Body of pancreas (tissue), 4 donors: ENCODE measurements around the gene DENND4B. TPM values are rescaled to one million over a fixed set of nuclear protein-coding genes. Genes with fewer than 3 reads are reported as not detected.

Experiments
- ATAC-seq: fragments of 150-250 bp; one replicate; pipeline ENCODE4 v1.9.1; 2016
- DNase-seq, 4 donors: peaks; one replicate each; pipeline ENCODE4 v3.0.0-alpha.2; 2019
- H3K27ac ChIP-seq, 4 donors: fragments of 200-600 bp; sonication (generic); 1 replicate in 3 of 4; 2 replicates in 1 of 4; pipeline versions ENCODE4 v1.5.1 to v1.6.1; 2016 to 2019; ENCODE audit warnings: mild to moderate bottlenecking in 1 of 4, mixed read lengths in 1 of 4, moderate library complexity in 1 of 4
- H3K27me3 ChIP-seq, 2 donors: fragments of 200-600 bp; sonication (generic); one replicate each; pipeline ENCODE4 v1.6.0; 2016; ENCODE audit warnings: mild to moderate bottlenecking in 1 of 2
- H3K36me3 ChIP-seq, 2 donors: fragments of 200-600 bp; sonication (generic); replicated peaks in 1 of 2; 2 replicates each; pipeline ENCODE4 v1.5.1; 2016; ENCODE audit warnings: low read depth in 2 of 2; ENCODE audit not compliant: insufficient read depth in 1 of 2
- H3K4me1 ChIP-seq: fragments of 200-600 bp; sonication (generic); one replicate; pipeline ENCODE4 v1.6.0; 2016
- H3K4me3 ChIP-seq, 2 donors: fragments of 200-600 bp; sonication (generic); 1 replicate in 1 of 2; 2 replicates in 1 of 2; pipeline ENCODE4 v1.5.1; 2016 to 2019
- H3K9me3 ChIP-seq, 3 donors: fragments of 200-600 bp; sonication (generic); 1 replicate in 2 of 3; 2 replicates in 1 of 3; pipeline ENCODE4 v1.5.1; 2016
- CTCF ChIP-seq, 7 experiments: fragments of 450-650 bp in 4 of 7; fragments of 200-600 bp in 3 of 7; sonication (generic) in 3 of 7; IDR thresholded peaks; one replicate each; pipeline ENCODE4 v1.5.1; 2016 to 2019; ENCODE audit warnings: antibody characterized with exemption in 7 of 7
- POLR2A ChIP-seq, 3 donors: fragments of 450-650 bp; IDR thresholded peaks; one replicate each; pipeline ENCODE4 v1.6.1; 2016; ENCODE audit warnings: antibody characterized with exemption in 3 of 3, mild to moderate bottlenecking in 2 of 3
- WGBS, 2 donors: methylation state at CpG; one replicate each; pipeline ENCODE4 v1.1.5; 2017; 5-methylcytosine and 5-hydroxymethylcytosine counted together
- intact Hi-C: fragments of 100-400 bp; cut with DNase I; formaldehyde crosslinking; loops from one replicate; pipeline ENCODE4 v1.15.1; 2023
- total RNA-seq, 2 donors: library from RNA; depleted of rRNA; stranded (reverse); fragments of >200 nt; gene quantifications; one replicate each; pipeline ENCODE4 v1.1.0, GENCODE V29; 2016

The DENND4B gene
- total RNA-seq, 2 donors from 2014 or later = 33.2 to 54.7 TPM

GRCh38 chr1:153945131-153945794, 1.3 kb downstream of the DENND4B start:
- Histone ChIP-seq H3K36me3 (peaks cover 0 to 2% of the 10 kb centered on the region in 2 donors), H3K9me3 (no peaks in the 10 kb centered on the region), H3K27me3 (no peaks in the 10 kb centered on the region), H3K27ac (peak overlapping the region; percentile 79 to 95 (median 90)), H3K4me1 (peaks cover 26% of the 10 kb centered on the region), H3K4me3 (peak overlapping the region; percentile 32 to 74)
- DNase-seq = peak in 3 of 4 donors; percentile 29 to 71 (median 30)
- TF ChIP-seq CTCF (IDR thresholded peaks at IDR 0.05) (no peak), POLR2A (IDR thresholded peaks at IDR 0.05) (no peak)
- ATAC-seq = no peak
- intact Hi-C loops = loop anchor here (10.0 kb wide), 1 partner anchor 140 kb away; no protein-coding TSS in a partner anchor
- WGBS, 2 donors = 26 to 71% methylated on average over 7 to 11 of the region's 12 CpGs

- Histone ChIP-seq H3K27me3 (no peaks in the 10 kb centered on the region), H3K4me1 (peaks cover 26% of the 10 kb centered on the region), H3K4me3 (no peak overlapping the region), H3K36me3 (peaks cover 3 to 5% of the 10 kb centered on the region in 2 donors), H3K9me3 (no peaks in the 10 kb centered on the region), H3K27ac (peak overlapping the region in 3 of 4 donors; percentile 85 to 95 (median 95))
- no peak for TF ChIP-seq CTCF (IDR thresholded peaks at IDR 0.05)
- no peak for TF ChIP-seq POLR2A (IDR thresholded peaks at IDR 0.05)
- 58 to 73% methylated on average over 3 of the region's 3 CpGs for WGBS, 2 donors
- ATAC-seq = no peak
- intact Hi-C loops = loop anchor here (10.0 kb wide), 1 partner anchor 140 kb away; no protein-coding TSS in a partner anchor
- DNase-seq = no peak
Observed at GRCh38 chr1:153944827-153945117, 1.7 kb downstream of the DENND4B start.

- Histone ChIP-seq H3K27me3 (no peaks in the 10 kb centered on the region), H3K4me1 (peaks cover 26% of the 10 kb centered on the region), H3K36me3 (peaks cover 3 to 6% of the 10 kb centered on the region in 2 donors), H3K4me3 (no peak overlapping the region), H3K27ac (peak overlapping the region in 2 of 4 donors; percentile 95), H3K9me3 (no peaks in the 10 kb centered on the region)
- intact Hi-C loops = loop anchor here (10.0 kb wide), 1 partner anchor 139 kb away; no protein-coding TSS in a partner anchor
- DNase-seq = no peak
- TF ChIP-seq CTCF (IDR thresholded peaks at IDR 0.05) = no peak
- no peak for TF ChIP-seq POLR2A (IDR thresholded peaks at IDR 0.05)
- no peak for ATAC-seq
- WGBS, 2 donors = 73 to 85% methylated on average over 11 to 15 of the region's 15 CpGs
Observed at GRCh38 chr1:153944005-153944826, 2.3 kb downstream of the DENND4B start.

GRCh38 chr1:153942766-153943549, 3.6 kb downstream of the DENND4B start:
- no peak overlapping the region for H3K4me3 ChIP-seq
- no peak for TF ChIP-seq POLR2A (IDR thresholded peaks at IDR 0.05)
- no peak for TF ChIP-seq CTCF (IDR thresholded peaks at IDR 0.05)
- no peaks in the 10 kb centered on the region for H3K9me3 ChIP-seq
- H3K27me3 ChIP-seq = no peaks in the 10 kb centered on the region
- H3K36me3 ChIP-seq = peaks cover 3 to 4% of the 10 kb centered on the region in 2 donors
- intact Hi-C loops = loop anchor here (10.0 kb wide), 1 partner anchor 138 kb away; no protein-coding TSS in a partner anchor
- H3K27ac ChIP-seq = no peak overlapping the region
- 89 to 100% methylated on average over 3 to 11 of the region's 11 CpGs for WGBS, 2 donors
- H3K4me1 ChIP-seq = peaks cover 26% of the 10 kb centered on the region
- ATAC-seq = no peak
- DNase-seq = no peak
